G401 (cell line): ENCODE data around the gene SLK. TPM values are rescaled to one million over a fixed set of nuclear protein-coding genes. Genes with fewer than 3 reads are reported as not detected.

Experiments used
- DNase-seq: peaks from one replicate; pipeline ENCODE4 v3.0.0-alpha.2; 2015; ENCODE audit warnings: low spot score
- in situ Hi-C: cut with HindIII; loops from 2 replicates; pipeline ENCODE4 v1.10.0; 2016; ENCODE audit warnings: low sequenced_read_pairs, mixed read lengths
- total RNA-seq: library from RNA; depleted of rRNA; stranded (reverse); fragments of >200 nt; shearing (Covaris generic); gene quantifications from 2 replicates; pipeline ENCODE4 v1.2.3, GENCODE V29; 2014

Gene SLK
- total RNA-seq, 1 experiment from 2014 or later, result 33.2 TPM

DNA sequence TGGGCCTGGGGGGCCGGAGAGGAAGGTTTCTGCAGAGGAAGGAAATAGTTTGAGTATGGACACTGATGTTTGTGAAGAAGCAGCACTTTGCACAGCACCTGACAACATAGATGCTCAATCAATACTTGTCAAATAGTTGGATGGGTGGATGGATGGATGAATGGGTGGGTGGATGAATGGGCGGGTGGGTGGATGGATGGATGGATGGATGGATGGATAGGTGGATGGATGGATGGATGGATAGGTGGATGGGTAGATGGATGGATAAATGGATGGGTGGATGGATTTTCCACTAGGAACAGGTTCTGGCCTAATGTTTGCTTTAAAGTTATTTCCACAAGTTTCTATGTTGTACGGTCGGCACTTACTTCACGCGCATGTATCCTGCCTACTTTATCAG, 73.4 kb downstream of the SLK start:
- in situ Hi-C loops, result no loop called here
- no peak for DNase-seq

DNA sequence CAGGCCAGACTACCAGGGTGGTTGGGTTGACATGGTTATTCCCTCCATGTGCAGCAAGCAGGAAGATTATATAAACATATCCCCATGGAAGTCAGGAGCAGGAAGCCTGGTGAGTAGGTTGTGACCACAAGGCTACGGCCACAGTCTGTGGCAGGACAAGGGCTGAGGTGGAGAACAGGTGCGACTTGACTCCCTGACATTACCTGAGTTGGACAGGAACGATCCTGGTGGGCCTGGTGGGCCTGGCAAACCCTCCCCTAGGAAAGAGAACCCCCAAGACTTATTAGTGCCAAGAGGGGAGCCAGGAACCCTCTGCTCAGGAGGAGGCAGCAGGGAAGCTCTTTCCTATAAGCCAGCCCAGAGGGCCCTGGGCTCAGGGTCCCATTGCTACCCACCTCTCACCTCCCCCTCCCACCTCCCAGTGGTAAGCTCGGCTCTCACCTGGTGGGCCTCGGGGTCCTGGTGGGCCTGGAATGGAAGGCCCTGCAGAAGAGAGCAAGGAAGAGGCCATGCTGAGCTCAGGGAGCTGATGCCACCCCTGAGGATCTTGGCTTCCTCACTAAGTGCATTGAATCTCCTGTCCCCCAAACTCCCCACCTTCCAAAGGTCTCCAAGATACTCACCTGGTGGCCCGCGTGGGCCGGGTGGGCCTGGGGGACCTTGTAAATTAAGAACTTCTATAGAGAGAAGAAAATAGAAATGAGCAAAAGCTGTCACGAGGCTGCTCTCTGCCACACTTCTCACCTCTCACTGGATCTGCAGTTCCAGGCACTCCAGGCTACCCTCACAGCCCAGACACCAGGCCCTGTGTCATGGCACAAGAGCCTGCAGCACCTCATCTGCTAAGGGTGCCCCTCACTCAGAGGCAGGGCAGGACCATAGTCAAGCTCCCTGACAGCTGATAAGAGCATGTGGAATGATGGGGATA, 74.2 kb downstream of the SLK start:
- no peak for DNase-seq
- in situ Hi-C loops, result no loop called here

DNA sequence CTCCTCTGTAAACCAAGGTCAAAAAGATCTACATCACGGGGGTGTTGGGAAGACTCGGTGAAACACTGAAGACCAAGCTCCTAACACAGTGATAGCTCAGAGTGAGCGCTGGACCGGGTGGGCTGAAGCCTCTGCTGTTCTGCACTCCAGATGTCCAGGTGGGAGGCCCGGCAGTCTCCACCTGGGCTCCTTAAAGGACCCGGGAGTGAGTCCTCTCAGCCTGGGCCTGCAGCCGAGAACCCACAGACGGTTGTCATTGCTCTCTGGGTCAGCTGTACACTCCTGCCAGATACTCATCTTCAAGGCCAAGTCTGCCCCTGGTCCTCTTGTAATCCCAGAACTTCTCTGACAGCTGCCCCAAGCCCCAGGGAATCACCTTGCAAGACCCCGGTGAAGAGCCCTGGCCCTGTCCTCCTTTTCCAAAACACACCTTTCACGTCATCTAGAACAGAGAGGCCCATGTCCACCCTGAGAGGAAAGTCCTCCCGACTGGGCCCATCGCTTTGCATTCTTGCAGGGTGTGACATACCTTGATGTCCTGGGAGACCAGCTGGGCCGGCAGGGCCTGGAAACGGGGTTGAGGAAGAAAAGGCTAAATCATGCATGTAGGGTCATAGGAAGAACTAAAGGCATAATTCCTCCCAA, 75.1 kb downstream of the SLK start:
- in situ Hi-C loops, result no loop called here
- DNase-seq, result no peak

DNA sequence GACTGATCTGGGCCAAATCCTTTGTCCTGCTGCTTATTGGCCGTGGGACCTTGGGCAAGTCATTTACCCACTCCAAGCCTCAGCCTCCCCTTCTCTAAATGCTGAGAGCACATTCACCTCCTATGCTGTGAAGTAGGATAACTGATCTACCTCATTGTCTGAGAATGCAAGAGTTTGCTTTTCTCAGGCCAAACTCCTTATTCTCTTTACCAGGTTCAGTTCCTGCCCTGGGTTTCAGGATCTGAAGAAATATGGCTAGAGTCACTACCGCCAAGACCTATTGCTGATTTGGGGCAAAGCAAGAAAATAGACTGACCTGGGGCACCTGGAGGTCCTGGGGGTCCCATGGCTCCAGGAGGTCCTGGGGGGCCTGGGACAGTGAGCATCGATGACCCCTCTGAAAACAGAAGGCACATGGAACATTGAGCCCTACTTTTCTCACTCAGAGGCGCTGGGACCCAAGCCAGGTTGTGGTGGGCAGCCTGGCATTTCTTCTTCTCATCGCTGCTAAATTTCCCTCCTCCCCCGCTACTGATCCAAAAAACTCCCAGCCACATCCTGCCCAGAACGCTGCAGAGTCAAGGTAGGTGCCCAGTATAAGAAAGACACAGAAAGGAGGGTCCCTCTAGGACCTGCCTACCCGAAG, 76.4 kb downstream of the SLK start:
- in situ Hi-C loops, result no loop called here
- no peak for DNase-seq

DNA sequence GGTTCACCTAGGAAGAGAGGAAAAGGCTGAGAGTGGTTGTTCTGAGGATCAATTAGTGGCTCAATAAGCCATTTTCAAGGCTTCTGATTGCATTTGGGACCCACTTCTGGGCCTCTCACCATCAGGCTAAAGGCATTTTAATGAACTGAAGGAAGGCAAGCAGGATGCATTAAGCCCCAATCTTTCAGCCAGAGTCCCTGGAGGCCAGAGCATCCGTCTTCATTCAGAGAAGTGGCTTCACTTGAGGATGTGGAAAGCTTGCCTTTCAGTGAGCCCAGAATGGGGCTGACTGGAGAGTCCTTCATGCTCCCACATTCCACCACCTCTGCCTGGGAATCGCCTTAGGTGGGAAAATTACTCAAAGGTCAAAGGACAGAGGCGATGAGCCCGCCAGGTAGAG, 76.9 kb downstream of the SLK start:
- no peak for DNase-seq
- in situ Hi-C loops, result no loop called here

DNA sequence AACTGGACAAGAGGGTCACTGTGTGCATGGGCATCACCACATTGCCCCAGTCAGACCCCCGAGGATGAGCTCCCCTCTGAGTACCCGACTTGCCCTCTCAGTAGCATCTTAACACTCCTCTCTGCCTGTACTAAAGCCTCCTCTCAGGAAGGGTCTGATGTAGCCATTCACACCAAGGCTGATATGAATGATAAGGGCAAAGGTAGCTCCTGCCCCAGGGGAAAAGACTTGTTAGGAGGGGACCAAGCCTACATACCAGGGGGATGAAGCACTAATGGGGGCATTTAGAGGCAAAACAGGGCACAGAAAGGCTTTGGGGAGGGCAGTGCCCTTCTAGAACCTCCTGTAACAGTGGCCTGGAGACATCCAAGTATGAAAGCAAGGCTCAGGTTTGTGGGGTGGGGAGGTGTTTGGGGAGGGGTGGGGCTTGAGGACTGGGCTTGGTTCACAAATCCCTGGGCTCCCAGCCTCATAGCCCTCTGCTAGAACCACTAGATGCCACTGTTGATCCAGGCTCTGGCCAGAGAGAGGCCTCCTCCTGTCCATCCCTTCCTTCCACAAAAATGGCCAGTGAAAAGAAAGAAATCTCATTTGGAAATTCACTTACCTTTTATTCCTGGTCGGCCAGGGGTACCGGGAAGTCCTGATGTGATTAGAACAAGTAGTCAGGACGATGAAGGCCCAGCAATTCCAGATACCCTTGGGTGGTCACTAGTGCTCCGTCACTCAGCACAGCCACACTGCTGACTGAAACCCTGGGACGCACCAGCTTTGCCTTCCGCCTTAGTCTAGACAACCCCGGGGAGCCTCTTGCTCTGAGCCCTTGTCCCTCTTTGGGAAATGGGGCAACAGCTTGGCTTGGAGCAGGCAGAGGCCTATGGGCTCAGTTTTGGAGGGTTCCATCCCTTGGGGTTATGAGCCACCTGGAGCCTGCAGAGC, 78.5 kb downstream of the SLK start:
- in situ Hi-C loops, result no loop called here
- peak; percentile 43 for DNase-seq

DNA sequence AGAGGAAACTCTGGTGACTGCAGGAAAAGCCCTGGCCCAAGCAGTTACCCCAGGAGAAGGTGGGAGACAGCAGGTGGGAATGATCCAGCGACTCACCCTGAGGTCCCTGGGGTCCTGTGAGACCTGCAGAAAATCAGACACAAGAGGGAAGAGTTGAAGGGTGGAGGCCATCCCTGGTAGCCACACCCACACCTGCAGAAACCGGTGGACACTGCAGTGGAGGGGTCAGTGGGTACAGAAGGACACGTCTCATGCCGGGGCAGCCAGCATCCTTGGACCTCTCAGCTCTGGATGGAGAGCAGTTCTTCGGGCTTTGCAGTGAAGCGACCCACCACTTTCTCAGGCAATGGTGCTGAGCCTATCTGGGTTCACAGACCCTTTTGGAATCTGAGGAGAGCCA, 79.7 kb downstream of the SLK start:
- in situ Hi-C loops, result no loop called here
- DNase-seq, result no peak

DNA sequence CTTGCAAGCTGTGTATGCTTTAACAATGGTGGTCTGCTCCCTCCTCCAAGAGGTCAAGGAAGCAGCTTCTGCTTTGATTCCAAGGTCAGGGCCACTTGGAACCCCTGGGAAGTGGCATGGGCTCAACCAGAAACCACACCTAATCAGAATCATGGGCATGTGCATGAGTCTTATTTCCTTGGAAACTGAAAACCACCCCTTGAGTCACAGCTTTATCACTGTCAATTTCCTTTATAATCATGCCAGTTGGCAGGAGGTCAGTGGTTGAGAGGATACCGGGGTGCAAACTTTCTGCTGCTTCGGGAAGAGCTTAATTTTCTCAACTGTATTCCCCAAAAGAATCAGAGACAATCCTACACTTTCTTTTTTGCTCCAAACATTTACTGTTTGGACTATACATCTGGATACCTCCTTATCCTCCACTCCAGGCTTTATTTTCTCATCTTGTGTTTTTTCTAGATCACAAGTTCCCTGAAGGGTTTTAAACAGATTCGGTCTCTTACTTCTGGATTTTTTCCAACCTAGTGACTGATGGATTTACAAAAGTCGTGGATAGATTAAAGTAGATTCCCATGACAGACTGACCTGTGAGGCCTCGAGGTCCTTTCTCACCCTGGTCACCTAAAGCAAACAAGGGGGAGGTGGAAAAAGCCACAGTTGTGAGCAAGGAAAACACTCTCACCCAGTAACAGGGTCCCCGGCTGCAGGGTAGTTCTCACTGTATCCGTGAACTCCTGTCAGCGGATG, 82.7 kb downstream of the SLK start:
- no peak for DNase-seq
- in situ Hi-C loops, result no loop called here

DNA sequence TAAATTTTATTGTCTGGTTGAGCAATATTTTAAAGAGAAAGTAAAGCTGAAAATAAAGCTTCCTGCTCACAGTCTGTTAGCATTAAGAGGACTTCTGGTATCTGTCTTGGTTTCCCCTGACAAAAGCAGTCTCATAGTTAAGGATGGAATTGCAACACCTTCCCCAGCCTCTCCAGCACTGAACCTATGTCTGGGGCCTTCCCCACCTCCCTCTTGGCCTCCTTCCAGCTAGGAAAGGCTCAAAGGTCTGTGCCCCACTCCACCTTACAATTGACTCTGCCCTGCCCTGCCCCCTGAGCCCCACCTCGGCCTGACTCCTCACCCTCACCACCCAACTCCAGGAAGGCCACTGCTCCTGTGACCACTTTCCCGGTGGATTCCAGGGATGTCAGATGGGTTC, 85.5 kb downstream of the SLK start:
- in situ Hi-C loops, result no loop called here
- DNase-seq, result no peak

DNA sequence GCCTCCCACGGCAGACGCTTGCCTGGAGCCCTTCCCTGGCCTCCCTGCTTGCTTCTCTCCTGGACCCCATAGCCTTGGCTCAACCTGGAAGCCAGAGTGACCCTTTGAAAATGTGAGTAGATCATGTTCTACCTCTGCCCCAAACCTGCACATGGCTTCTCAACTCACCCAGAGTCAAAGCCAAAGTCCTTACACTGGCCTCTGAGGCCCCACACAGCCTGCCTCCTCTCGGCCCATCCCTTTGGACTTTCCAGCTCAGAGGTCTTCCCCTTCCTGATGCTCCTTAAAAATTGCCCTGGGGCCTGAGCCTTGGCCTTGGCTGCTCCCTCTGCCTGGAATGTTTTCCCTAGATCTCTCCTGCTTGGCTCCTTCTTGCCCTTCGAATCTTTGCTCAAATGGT, 86.3 kb downstream of the SLK start:
- DNase-seq, result no peak
- in situ Hi-C loops, result no loop called here

DNA sequence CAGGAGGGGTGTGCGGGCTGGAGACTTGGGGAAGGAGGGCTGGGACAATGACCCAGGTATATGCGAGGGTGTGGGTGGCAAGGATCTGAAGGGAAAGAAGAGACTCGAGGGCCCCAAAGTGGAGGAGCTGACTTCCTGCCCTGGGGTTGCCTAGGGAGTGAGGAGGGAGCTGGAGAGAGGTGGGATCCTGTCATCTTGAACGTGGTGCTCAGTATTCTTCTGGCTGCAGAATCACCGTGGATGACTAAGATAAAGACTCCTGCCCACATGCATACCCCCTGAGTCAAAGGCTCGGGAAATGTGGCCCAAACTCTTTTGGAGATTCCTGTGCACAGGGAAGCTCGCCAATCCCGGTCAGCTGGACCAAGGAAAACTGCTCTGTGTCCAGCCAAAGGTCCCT, 87.5 kb downstream of the SLK start:
- in situ Hi-C loops, result no loop called here
- no peak for DNase-seq

DNA sequence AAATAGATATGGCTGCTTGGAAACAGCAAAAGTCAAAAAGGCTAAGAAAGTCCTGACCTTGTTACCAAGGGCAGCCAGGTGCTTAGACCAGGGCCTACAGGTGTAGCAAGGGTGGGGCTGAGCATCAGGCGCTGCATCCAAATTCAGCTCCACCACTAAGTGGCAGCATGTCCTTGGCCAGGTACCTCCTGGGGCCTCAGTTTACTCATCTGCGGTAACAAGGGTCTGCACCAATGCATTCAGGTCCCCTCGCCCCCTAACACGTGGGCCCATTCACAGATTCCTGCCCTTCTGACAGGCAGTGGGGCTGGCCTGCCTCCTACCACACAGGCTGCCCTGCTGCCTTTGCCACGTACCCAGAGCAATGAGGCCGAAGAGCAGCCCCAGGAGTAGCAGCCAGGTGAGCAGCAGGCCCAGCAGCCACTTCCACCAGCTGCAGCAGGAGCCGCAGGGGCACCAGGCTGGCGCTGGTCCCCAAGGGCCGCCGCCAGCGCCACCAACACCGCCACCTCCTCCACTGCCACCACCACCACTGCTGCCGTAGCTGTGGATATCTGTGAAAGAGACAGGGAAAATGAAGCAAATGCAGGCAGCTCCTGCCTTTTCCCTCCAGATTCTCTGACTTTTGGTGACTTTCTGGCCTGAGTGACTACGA, 89.8 kb downstream of the SLK start:
- in situ Hi-C loops, result no loop called here

DNA sequence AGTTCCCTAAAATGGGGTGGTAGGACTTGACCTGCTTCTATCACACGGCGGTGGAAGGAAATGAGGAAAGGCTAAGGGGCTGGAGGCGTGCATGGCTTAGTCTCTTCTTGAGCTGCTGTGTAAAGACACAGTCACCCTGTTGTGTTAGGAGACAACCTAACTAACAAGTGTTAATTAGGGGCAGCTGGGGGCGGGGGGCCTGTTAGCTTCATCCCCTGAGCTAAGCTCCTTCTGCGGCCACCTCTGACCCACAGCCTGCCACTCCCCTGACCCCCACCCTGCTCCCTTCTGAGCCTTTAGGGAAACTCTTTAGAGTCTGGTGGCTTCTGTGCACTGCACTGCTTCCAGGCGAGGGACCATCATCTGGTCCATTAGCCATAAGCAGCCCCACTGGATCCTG, 90.8 kb downstream of the SLK start:
- DNase-seq, result no peak
- in situ Hi-C loops, result no loop called here

More for the DNA sequence above, 89.8 kb downstream of the SLK start:
- no peak for DNase-seq

DNA sequence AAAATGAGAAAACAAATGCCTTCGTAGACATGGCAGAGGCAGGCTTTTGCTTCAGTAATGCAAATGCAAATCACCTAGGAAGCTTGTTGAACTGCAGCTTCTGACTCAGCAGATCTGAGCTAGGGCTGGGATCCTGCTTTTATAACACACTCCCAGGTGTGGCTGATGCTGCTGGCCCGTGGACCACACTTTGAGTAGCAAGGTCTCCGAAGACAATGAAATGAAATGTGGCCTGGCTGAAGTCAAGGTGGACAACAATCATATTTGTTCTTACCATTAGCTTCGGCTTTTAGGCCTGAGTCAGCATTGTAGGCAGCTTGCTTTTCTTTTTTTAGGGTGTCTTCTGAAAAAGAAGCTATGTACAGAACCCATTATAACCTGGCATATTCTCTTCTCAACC, 92.4 kb downstream of the SLK start:
- in situ Hi-C loops, result no loop called here
- no peak for DNase-seq

DNA sequence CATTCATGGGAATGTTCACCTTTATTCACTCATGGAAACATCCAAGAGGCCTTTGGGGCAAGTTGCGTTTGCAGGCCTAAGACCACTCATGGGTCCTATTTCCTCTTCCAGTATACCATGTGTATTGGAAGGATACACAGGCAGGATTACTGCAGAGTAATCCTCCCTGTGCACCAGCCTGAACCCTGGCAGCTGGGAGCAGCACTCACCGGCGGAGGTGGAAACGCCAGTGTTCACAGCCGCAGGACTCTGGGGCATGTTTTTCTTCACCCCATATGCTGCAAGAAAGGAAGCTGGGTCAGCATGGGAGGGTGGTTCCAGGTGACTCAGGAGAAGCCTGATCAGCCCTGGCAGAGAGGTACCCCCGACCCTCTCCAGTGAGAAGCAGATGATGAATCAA, 94.3 kb downstream of the SLK start:
- in situ Hi-C loops, result no loop called here
- DNase-seq, result no peak

DNA sequence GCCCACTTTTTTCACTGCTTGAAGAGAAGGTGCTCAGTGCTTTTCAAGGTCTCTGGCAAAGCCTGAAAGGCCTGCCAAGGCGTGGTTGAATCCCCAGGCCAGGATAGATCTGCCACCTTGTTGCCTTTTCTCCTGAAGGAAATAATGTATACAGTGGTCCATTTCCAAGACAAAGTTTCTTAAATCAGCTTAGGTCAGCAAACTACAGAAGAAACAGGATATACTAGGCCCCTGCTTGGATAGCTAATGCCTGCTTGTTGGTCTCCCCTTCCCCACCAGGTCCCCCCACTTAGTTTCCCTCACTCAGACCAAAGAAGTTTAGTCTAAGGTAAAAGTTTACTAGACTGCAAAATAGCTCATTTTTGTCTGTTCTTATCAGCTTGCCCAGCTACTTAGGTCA, 98.8 kb downstream of the SLK start:
- in situ Hi-C loops, result no loop called here
- DNase-seq, result no peak

DNA sequence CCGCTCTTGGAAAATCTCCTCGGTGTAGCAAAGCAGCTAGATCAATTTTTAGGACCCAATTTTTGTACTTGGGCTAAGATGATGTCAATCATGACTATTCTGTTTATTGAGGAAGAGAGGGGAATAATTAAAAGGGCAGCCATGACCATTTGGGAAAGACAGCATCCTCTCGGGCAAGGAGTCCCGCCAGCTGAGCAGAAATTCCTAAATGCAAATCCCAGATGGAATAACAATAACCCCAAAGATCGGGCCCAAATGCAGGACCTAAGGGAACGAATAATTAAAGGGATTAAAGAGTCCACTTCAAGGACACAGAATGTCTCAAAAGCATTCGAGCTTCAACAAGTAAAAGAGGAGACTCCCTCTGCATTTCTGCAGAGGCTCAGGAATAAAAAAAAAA, 100.0 kb downstream of the SLK start:
- in situ Hi-C loops, result no loop called here
- no peak for DNase-seq

DNA sequence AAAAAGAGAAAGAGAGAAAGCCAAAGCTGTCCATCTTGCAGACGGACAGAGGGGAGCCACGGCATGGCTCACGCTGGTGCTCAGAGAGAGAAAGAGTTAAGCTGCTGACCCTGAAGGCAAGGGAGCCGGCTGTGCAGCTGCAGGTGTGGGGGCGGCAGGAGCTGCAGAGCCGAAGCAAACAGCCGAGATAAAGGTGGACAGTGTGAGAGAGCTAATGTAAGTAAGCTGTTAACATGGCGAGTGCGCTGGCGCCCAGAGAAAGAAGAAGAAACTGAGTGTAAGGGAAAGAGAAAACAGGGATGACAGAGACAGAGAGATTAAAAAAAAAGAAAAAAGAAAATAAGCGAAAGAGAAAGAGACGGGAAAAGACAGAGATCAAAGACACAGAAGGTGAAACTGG, 100.6 kb downstream of the SLK start:
- in situ Hi-C loops, result no loop called here

More for the DNA sequence above, 100.6 kb downstream of the SLK start:
- no peak for DNase-seq
